Subcutaneous adipose tissue (tissue), 4 donors: ENCODE data around the gene LAG3. TPM values are rescaled to one million over a fixed set of nuclear protein-coding genes. Genes with fewer than 3 reads are reported as not detected.

Source experiments
- total RNA-seq, 4 donors: library from RNA; depleted of rRNA; stranded (reverse); fragments of >200 nt; gene quantifications; one replicate each; pipeline ENCODE4 v1.1.0, GENCODE V29; 2016
- TF ChIP-seq, protein P1 (sequence below): fragments of 450-650 bp; IDR thresholded peaks from one replicate; pipeline ENCODE4 v1.5.1; 2016; ENCODE audit warnings: low read depth, mild to moderate bottlenecking, control low read depth, antibody characterized with exemption, moderate library complexity

The LAG3 gene
- total RNA-seq, 4 donors from 2014 or later: 0.44 to 1.4 TPM; not detected in 2

DNA sequence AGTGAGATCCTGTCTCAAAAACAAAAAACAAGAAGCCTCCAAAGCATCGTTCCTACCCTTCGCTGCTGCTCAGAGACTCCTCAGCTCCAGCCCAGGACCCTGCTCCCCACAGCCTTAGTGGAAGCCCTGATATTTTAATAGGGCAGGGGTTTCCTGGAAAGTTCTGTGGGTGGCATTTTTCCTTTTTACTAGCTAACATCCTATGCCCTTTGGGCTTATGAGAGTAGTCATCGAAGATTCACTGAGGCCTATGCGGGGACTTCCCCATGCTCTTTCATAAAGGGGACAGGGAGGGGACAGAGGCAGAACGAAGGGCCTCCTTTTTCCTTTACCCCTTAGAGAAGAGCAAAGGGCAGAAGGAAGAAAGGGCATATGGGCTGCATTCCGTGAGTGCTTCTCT lies 8.3 kb downstream of the LAG3 start:
- TF ChIP-seq, protein P1, sequence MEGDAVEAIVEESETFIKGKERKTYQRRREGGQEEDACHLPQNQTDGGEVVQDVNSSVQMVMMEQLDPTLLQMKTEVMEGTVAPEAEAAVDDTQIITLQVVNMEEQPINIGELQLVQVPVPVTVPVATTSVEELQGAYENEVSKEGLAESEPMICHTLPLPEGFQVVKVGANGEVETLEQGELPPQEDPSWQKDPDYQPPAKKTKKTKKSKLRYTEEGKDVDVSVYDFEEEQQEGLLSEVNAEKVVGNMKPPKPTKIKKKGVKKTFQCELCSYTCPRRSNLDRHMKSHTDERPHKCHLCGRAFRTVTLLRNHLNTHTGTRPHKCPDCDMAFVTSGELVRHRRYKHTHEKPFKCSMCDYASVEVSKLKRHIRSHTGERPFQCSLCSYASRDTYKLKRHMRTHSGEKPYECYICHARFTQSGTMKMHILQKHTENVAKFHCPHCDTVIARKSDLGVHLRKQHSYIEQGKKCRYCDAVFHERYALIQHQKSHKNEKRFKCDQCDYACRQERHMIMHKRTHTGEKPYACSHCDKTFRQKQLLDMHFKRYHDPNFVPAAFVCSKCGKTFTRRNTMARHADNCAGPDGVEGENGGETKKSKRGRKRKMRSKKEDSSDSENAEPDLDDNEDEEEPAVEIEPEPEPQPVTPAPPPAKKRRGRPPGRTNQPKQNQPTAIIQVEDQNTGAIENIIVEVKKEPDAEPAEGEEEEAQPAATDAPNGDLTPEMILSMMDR: no peak

DNA sequence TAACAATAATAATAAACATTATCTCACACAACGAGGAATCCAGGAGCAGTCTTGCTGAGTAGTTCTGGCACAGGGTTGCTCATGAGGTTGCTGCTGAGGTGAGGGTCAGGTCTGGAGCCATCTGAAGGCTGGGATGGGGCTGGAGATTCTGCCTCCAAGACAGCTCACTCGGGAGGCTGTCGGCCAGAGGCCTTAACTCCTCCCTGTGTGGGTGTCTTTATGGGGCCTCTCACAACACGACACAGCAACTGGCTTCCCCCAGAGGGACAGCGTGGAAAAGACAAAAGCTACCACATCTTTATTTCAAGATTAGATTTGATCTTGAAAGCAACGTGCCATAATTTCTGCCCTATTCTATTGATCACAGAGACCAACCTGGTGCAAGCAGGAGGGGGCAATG lies 9.8 kb downstream of the LAG3 start:
- TF ChIP-seq, protein P1: no peak

DNA sequence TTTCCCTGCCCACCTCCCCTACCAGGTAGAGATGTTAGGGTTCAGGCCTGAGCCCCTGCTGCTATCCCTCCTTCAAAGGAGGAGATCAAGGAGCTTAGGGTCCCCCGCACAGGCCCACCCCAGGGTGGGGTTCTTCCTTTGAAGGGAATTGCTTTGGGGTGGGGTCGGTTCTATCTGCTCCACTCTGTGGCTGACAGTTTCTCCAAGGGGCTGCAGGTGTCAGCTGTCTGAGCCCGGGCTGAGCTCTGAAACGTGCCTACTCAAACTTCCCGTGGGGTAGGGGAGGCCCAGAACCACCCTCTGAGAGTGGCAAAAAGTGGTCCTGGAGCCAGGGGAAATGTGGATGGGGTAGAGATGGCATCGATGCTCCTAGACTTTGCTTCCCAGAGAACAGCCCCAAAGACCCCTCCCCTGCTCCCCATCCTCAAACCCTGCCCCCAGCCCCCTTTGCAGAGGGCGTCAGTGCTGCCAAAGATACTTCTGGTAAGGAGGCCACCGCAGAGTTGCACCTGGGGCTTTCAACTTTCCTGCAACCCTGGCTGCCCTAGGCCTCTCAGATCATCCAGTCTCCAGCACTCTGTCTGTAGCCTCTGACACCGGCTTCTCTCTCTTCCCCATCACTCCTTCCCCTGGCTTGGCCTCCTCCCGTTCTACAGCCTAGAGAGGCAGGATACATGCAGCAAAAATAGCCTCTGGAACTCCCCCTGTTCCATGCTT lies 10.7 kb downstream of the LAG3 start:
- TF ChIP-seq, protein P1: no peak

DNA sequence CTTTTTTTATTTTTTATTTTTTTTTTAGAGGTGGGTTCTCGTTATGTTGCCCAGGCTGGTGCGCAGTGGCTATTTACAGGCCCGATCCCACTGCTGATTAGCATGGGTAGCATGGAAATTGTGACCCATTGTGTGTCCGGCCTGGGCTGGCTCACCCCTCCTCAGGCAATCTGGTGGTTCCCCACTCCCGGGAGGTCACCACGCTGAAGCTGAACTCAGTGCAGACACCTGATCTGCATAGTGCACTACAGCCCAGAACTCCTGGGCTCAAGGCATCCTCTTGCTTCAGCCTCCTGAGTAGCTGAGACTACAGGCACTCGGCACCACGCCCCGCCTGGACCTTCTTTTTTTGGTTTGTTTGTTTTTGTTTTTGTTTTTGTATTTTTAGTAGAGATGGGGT lies 11.5 kb downstream of the LAG3 start:
- TF ChIP-seq, protein P1: no peak

DNA sequence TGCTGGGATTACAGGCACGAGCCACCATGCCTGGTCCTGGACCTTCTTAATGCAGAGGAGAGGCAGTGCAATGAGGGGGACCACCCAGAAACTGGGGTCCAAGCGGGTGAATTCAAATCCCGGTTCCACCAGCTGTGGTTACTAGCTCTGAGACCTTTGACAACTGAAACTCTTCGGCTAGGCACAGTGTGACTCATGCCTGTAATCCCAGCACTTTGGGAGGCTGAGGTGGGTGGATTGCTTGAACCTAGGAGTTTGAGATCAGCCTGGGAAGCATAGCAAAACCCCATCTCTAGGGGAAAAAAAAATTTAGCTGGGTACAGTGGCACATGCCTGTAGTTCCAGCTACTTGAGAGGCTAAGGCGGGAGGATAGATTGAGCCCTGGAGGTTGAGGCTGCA lies 12.0 kb downstream of the LAG3 start:
- TF ChIP-seq, protein P1: no peak

DNA sequence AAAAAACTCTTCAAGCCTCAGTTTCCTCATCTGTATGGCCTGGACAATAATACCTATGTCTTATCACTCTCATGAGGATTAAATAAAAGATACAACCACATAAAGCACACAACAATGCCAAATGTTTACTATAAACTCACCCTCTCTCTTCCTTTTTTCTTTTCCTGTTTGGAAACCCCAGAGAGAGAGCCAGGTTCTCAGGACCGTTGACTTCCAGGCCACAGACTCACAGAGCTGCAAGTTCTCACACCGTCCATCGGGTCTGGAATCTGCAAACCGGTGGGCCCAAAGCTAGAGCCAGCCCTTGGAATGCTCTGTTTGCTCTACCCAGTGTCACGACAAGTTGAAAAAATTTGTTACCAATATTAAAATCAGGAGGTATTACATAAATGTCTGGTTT lies 12.4 kb downstream of the LAG3 start:
- TF ChIP-seq, protein P1: no peak

DNA sequence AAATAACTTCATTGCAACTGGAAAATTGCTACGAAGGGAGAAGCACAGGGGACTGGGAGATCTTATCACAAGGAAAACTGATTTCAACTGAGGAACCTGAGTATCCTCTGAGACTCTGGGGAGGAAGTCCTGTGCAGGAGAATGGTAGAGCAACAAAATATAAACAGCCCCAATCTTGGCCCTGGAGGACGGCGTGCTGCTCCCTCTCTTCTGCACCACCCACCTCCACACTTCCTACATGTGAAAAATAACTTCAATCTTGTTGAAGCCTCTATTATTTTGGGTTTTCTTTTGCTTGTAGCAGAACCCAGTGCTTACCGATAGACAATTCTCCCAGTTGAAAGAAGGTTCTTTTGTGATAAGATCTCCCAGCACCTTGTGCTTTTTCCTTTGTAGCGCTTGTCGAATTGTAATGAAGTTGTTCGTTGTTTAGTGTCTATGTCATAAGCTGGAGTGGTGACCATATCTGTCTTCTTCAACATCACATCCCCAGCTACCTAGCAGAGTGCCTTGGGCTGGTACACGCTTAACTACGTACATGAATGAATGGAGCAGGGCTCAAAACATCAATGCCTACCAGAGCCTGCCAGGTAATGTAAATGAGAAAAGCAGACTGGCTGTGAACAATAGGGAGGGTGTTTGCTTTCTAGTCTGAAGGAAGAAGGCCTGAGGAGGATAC lies 14.2 kb downstream of the LAG3 start:
- TF ChIP-seq, protein P1: no peak
